ENCODE measurements around the gene YIPF2. TPM values are rescaled to one million over a fixed set of nuclear protein-coding genes. Genes with fewer than 3 reads are reported as not detected.
A peak's percentile ranks its signal among the peaks of the same experiment; 100 is the strongest.

Gene YIPF2
- 28.4 TPM for polyA plus RNA-seq (2013, experiment 1 of 2)
- polyA plus RNA-seq (2013, experiment 2 of 2) = 27.5 TPM

DNA sequence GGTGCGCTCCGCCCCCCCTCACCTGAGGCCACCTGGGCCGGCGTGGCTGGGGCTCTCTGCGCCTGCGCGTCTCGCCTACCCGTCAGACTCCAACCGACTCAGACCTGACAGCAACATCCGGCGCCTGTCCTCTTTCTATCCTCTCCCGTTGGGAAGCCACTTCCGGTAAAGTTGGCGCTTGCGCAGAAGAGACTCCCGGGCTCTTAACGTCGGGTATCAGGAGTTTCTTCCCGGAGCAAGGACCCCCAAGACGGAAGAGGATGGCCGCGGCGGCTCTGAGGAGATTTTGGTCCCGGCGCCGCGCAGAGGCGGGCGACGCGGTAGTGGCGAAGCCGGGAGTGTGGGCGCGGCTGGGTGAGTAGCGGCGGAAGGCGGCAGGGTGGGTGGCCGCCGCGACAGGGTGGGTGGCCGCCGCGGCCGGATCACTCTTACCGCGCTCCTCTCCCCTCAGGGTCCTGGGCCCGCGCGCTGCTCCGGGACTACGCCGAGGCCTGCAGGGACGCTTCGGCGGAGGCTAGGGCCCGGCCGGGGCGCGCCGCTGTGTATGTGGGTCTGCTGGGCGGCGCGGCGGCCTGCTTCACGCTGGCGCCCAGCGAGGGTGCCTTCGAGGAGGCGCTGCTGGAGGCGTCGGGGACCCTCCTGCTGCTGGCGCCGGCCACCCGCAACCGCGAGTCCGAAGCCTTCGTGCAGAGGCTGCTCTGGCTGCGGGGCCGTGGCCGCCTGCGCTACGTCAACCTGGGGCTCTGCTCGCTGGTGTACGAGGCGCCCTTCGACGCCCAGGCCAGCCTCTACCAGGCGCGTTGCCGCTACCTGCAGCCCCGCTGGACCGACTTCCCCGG lies at the start of gene YIPF2, which contains the start of gene TIMM29:
YIPF2 (minus strand) TSS at position 77 of the 839 bp plus-strand sequence. CDS start 229 bp downstream, outside the sequence.
TIMM29 (plus strand) TSS at position 249 of the 839 bp plus-strand sequence; CDS start at position 261, 12 bp downstream.
- Histone ChIP-seq H2BK120ac (ENCODE audit: low read depth, low read length) (no peak within 1 kb of the TSS), H3K4ac (ENCODE audit: low read length) (peak within 1 kb of the TSS; percentile 89)
- DNase-seq (ENCODE audit: low spot score) = peak; percentile 98

GRCh38 chr19:10977742-10978092 lies 49.3 kb upstream of the YIPF2 start:
- no peak for DNase-seq (ENCODE audit: low spot score)
- Histone ChIP-seq H2BK5ac (ENCODE audit: low read length) (no peak overlapping the region), H3K4me2 (ENCODE audit: insufficient read depth, low read length, poor library complexity, severe bottlenecking) (no peak overlapping the region), H2AK5ac (ENCODE audit: low read depth, low read length) (no peak overlapping the region), H3K36me3 (replicated peaks in 1 of 2; ENCODE audit: control insufficient read depth in 2 of 2, insufficient read depth in 2 of 2, low read length in 2 of 2) (peaks cover 15 to 72% of the 10 kb centered on the region in 2 donors), H3K9me3 (replicated peaks in 1 of 2; ENCODE audit: control insufficient read depth in 2 of 2, insufficient read depth in 1 of 2, low read depth in 1 of 2, low read length in 2 of 2) (peaks cover 2 to 18% of the 10 kb centered on the region in 2 donors), H3K14ac (ENCODE audit: low read length) (no peak overlapping the region), H4K91ac (ENCODE audit: low read depth, low read length, poor library complexity) (no peak overlapping the region), H3K9ac (ENCODE audit: low read depth, low read length, poor library complexity) (no peak overlapping the region), H4K8ac (ENCODE audit: low read depth, low read length) (no peak overlapping the region), H3K4me1 (ENCODE audit: control insufficient read depth in 2 of 2, insufficient read depth in 1 of 2, low read depth in 1 of 2, low read length in 2 of 2) (peaks cover 0 to 2% of the 10 kb centered on the region in 2 donors), H2BK15ac (ENCODE audit: low read length) (no peak overlapping the region), H2AFZ (ENCODE audit: low read length) (no peak overlapping the region), H2BK12ac (ENCODE audit: low read length) (no peak overlapping the region), H2BK120ac (ENCODE audit: low read depth, low read length) (no peak overlapping the region), H3K27ac (replicated peaks; ENCODE audit: low read length) (no peak overlapping the region), H3K23ac (ENCODE audit: low read depth, low read length, poor library complexity) (no peak overlapping the region), H3K18ac (ENCODE audit: low read length) (no peak overlapping the region), H3K4me3 (ENCODE audit: low read length in 2 of 2) (peak overlapping the region in 1 of 2 donors; percentile 13), H3K4ac (ENCODE audit: low read length) (no peak overlapping the region), H3K27me3 (ENCODE audit: control insufficient read depth in 3 of 3, insufficient read depth in 3 of 3, low read depth in 1 of 3, low read length in 3 of 3) (no peaks in the 10 kb centered on the region), H3K79me1 (ENCODE audit: low read depth, low read length) (peaks cover 16% of the 10 kb centered on the region)
- WGBS, 2 donors (ENCODE audit: extremely low coverage in 2 of 2, insufficient read length in 2 of 2, insufficient replicate concordance in 1 of 2) = no CpG with 5 or more reads among the region's 5 CpGs

More for the DNA sequence above, at the start of gene YIPF2, which contains the start of gene TIMM29:
- Histone ChIP-seq H4K91ac (ENCODE audit: low read depth, low read length, poor library complexity) (no peak within 1 kb of the TSS), H3K23ac (ENCODE audit: low read depth, low read length, poor library complexity) (peak within 1 kb of the TSS; percentile 93), H3K36me3 (replicated peaks in 1 of 2; ENCODE audit: control insufficient read depth in 2 of 2, insufficient read depth in 2 of 2, low read length in 2 of 2) (peaks cover 13 to 53% of the 10 kb centered on the region in 2 donors), H2AK5ac (ENCODE audit: low read depth, low read length) (peak within 1 kb of the TSS; percentile 98), H3K27me3 (ENCODE audit: control insufficient read depth in 3 of 3, insufficient read depth in 3 of 3, low read depth in 1 of 3, low read length in 3 of 3) (no peaks in the 10 kb centered on the region), H2BK5ac (ENCODE audit: low read length) (peak within 1 kb of the TSS; percentile 39), H3K9me3 (replicated peaks in 1 of 2; ENCODE audit: control insufficient read depth in 2 of 2, insufficient read depth in 1 of 2, low read depth in 1 of 2, low read length in 2 of 2) (no peaks in the 10 kb centered on the region), H4K8ac (ENCODE audit: low read depth, low read length) (peak within 1 kb of the TSS; percentile 65), H3K18ac (ENCODE audit: low read length) (peak within 1 kb of the TSS; percentile 91), H3K27ac (replicated peaks; ENCODE audit: low read length) (no peak within 1 kb of the TSS), H2BK12ac (ENCODE audit: low read length) (peak within 1 kb of the TSS; percentile 73), H3K14ac (ENCODE audit: low read length) (peak within 1 kb of the TSS; percentile 89), H3K4me3 (ENCODE audit: low read length in 2 of 2) (peak within 1 kb of the TSS; percentile 95 to 97), H2BK15ac (ENCODE audit: low read length) (peak within 1 kb of the TSS; percentile 69), H3K4me2 (ENCODE audit: insufficient read depth, low read length, poor library complexity, severe bottlenecking) (peak within 1 kb of the TSS; percentile 91), H3K9ac (ENCODE audit: low read depth, low read length, poor library complexity) (peak within 1 kb of the TSS; percentile 98), H3K79me1 (ENCODE audit: low read depth, low read length) (peaks cover 13% of the 10 kb centered on the region), H3K4me1 (ENCODE audit: control insufficient read depth in 2 of 2, insufficient read depth in 1 of 2, low read depth in 1 of 2, low read length in 2 of 2) (peaks cover 10 to 13% of the 10 kb centered on the region in 2 donors), H2AFZ (ENCODE audit: low read length) (peak within 1 kb of the TSS; percentile 92)
- no CpG with 5 or more reads among the region's 96 CpGs for WGBS, 2 donors (ENCODE audit: extremely low coverage in 2 of 2, insufficient read length in 2 of 2, insufficient replicate concordance in 1 of 2)

DNA sequence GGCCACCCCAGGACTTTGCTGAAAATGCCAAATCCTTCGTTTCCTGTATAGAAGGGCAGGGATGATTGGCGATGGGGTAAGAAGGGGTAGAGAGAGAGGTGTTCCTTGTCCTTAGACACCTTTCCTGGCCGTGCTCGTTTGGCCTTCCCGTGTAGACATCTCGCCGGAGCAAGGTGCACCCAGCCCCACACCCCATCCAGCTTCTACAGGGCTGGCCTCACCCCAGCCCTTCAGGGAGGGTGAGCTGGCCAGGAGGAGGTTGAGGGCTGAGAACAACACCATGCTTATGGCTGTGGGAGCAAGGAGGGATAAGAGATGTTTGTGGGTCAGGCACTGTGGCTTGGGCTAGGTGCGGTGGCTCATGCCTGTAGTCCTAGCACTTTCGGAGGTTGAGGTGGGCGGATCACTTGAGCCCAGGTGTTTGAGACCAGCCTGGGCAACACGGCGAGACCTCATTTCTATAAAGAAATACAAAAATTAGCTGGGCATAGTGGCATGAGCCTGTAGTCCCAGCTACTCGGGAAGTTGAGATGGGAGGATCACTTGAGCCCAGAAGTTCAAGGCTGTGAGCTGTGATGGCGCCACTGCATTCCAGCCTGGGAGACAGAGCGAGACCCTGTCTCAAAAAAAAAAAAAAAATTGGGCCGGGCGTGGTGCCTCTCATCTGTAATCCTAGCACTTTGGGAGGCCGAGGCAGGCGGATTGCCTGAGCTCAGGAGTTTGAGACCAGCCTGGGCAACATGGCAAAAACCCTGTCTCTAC lies 47.9 kb upstream of the YIPF2 start:
- Histone ChIP-seq H3K27ac (replicated peaks; ENCODE audit: low read length) (no peak overlapping the region), H4K91ac (ENCODE audit: low read depth, low read length, poor library complexity) (no peak overlapping the region), H3K23ac (ENCODE audit: low read depth, low read length, poor library complexity) (no peak overlapping the region), H3K27me3 (ENCODE audit: control insufficient read depth in 3 of 3, insufficient read depth in 3 of 3, low read depth in 1 of 3, low read length in 3 of 3) (no peaks in the 10 kb centered on the region), H3K14ac (ENCODE audit: low read length) (peak overlapping the region; percentile 91), H3K79me1 (ENCODE audit: low read depth, low read length) (peaks cover 13% of the 10 kb centered on the region), H2BK12ac (ENCODE audit: low read length) (no peak overlapping the region), H3K4me2 (ENCODE audit: insufficient read depth, low read length, poor library complexity, severe bottlenecking) (no peak overlapping the region), H2AK5ac (ENCODE audit: low read depth, low read length) (no peak overlapping the region), H3K9me3 (replicated peaks in 1 of 2; ENCODE audit: control insufficient read depth in 2 of 2, insufficient read depth in 1 of 2, low read depth in 1 of 2, low read length in 2 of 2) (peaks cover 2 to 23% of the 10 kb centered on the region in 2 donors), H3K9ac (ENCODE audit: low read depth, low read length, poor library complexity) (peak overlapping the region; percentile 24), H2AFZ (ENCODE audit: low read length) (no peak overlapping the region), H3K36me3 (replicated peaks in 1 of 2; ENCODE audit: control insufficient read depth in 2 of 2, insufficient read depth in 2 of 2, low read length in 2 of 2) (peaks cover 15 to 71% of the 10 kb centered on the region in 2 donors), H3K4me3 (ENCODE audit: low read length in 2 of 2) (no peak overlapping the region), H4K8ac (ENCODE audit: low read depth, low read length) (no peak overlapping the region), H2BK5ac (ENCODE audit: low read length) (no peak overlapping the region), H3K4ac (ENCODE audit: low read length) (no peak overlapping the region), H2BK120ac (ENCODE audit: low read depth, low read length) (no peak overlapping the region), H3K18ac (ENCODE audit: low read length) (no peak overlapping the region), H3K4me1 (ENCODE audit: control insufficient read depth in 2 of 2, insufficient read depth in 1 of 2, low read depth in 1 of 2, low read length in 2 of 2) (peaks cover 0 to 2% of the 10 kb centered on the region in 2 donors), H2BK15ac (ENCODE audit: low read length) (no peak overlapping the region)
- no CpG with 5 or more reads among the region's 19 CpGs for WGBS, 2 donors (ENCODE audit: extremely low coverage in 2 of 2, insufficient read length in 2 of 2, insufficient replicate concordance in 1 of 2)
- no peak for DNase-seq (ENCODE audit: low spot score)
